Gastroesophageal sphincter (tissue), 2 donors: ENCODE data around the gene ZSCAN26.

ENCODE experiments used
- EP300 ChIP-seq: sonication (generic); formaldehyde crosslinking; IDR thresholded peaks from one replicate; pipeline ENCODE4 v1.6.1; 2017; ENCODE audit warnings: antibody characterized with exemption, mild to moderate bottlenecking
- POLR2A ChIP-seq, 2 donors: fragments of 450-650 bp; IDR thresholded peaks; one replicate each; pipeline ENCODE4 v1.6.1; 2017; ENCODE audit warnings: antibody characterized with exemption in 2 of 2, mild to moderate bottlenecking in 2 of 2, moderate library complexity in 1 of 2
- POLR2AphosphoS5 ChIP-seq: sonication (generic); formaldehyde crosslinking; IDR thresholded peaks from one replicate; pipeline ENCODE4 v1.6.1; 2017; ENCODE audit warnings: antibody characterized with exemption

DNA sequence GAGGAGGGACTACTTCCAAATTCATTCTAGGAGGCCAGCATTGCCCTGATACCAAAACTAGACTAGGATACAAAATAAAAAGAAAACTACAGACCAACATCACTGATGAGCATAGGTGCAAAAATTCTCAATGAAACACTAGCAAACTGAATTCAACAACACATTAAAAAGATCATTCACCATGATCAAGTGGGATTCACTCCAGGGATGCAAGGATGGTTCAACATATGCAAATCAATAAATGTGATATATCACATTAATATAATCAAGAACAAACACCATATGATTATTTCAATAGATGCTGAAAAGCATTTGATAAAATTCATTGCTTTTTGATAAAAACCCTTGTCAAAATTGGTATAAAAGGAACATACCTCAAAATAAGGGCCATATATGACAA lies 24.6 kb downstream of the ZSCAN26 start:
- TF ChIP-seq POLR2A (IDR thresholded peaks at IDR 0.05) (no peak), POLR2AphosphoS5 (no peak), EP300 (no peak)
